SK-N-SH (cell line): Measurements from ENCODE around the gene VGLL4.

Experiments
- CTCF ChIP-seq: fragments of 200-600 bp; sonication (generic); IDR thresholded peaks from 2 replicates; pipeline ENCODE4 v1.6.1; 2017; ENCODE audit warnings: antibody characterized with exemption, mild to moderate bottlenecking, moderate library complexity
- EZH2phosphoT487 ChIP-seq: fragments of 200-600 bp; sonication (generic); IDR thresholded peaks from 2 replicates; pipeline ENCODE4 v1.6.1; 2017; ENCODE audit warnings: low read depth, mixed run types, mild to moderate bottlenecking, antibody characterized with exemption, moderate library complexity, borderline replicate concordance
- MXI1 ChIP-seq: IDR thresholded peaks from 2 replicates; pipeline ENCODE4 v1.6.1; 2012; ENCODE audit warnings: mild to moderate bottlenecking, low read depth, low read length, improper control_type of control experiment
- NFIC ChIP-seq: IDR thresholded peaks from 2 replicates; pipeline ENCODE4 v1.4.0; 2012; ENCODE audit warnings: borderline replicate concordance
- POLR2AphosphoS5 ChIP-seq: IDR thresholded peaks from 2 replicates; pipeline ENCODE4 v1.6.1; 2012; ENCODE audit warnings: low read depth, low read length

DNA sequence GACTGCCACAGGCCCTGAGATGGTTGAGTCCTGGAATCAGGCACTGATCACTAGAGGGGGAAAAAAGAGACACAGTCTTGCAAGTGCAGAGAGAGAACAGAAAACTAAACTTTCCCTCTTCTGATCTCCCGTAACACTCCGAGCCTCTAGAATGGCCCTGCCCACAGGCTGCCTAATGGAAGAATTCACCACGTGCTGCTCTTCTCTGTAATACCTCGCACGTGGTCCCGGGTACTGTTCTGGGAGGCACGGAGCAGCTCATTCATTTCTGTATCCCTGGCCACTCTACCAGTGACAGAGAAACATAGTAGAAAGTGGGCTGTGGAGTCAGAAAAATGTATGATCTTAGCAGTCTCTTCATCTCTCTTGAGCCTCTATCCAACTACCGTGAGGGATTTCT, 30.4 kb downstream of the VGLL4 start:
- TF ChIP-seq MXI1 (no peak), POLR2AphosphoS5 (no peak), NFIC (no peak), CTCF (no peak), EZH2phosphoT487 (no peak)
